Measurements from ENCODE around the gene INSIG2. TPM values are rescaled to one million over a fixed set of nuclear protein-coding genes. Genes with fewer than 3 reads are reported as not detected.
"Not testable (repeated sequence)": the region's sequence is repeated elsewhere in the genome, so short reads cannot be mapped to it uniquely, and the experiment has no call there.

INSIG2 gene
- polyA plus RNA-seq, 1 donor from 2014 or later: 17.0 TPM

DNA sequence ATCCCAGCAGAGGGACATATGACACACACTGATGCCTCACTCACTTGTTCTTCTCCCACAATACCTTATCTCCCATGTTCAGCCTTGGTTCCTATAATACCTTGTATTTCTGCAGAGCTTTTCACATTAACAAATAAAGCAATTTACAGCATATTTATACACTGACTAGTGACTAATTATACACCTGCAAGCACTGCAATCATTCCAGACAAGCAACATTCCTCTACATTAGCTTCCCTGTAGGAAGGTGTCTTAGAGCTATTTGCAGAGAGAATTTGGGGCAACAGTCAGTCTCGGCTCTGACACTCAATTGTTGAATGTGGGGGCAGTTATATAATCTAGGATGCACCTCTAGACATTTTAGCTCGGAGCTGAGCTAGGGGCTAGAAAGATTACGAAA lies 9.5 kb upstream of the INSIG2 start:
- Mint-ChIP-seq H3K27ac (no peak overlapping the region), H3K36me3 (peaks cover 2% of the 10 kb centered on the region), H3K4me1 (no peaks in the 10 kb centered on the region), H3K27me3 (no peaks in the 10 kb centered on the region), H3K4me3 (no peak overlapping the region), H3K9me3 (no peaks in the 10 kb centered on the region)

DNA sequence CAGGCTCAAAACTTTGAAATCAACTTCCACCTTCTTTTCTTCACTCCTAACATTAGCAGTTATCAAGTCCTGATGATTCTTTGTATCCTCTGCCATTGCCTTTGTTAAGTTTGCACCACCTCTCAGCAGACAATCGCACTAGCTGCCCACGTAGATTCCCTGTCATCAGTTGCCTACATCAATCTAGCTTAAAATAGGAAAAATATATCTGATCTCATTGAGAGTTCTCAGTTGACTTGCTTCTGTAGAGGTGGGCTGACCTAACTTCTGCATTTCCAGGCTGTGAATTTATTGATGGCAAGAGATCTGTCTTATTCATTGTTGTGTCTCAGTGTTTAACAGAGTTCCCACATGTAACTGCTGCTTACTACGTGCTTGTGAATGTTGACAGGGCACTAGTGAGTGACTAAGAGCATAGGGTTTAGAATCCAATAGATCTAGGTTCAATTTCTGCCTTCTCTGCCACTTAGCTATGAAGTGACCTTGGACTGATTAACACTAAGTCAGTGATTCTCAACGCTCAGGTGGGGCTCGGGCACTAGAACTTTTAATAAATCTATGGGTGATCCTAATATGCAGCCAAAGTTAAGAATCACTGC lies 3.7 kb upstream of the INSIG2 start:
- Mint-ChIP-seq H3K36me3 (no peaks in the 10 kb centered on the region), H3K4me1 (peaks cover 0 to 5% (median 4%) of the 10 kb centered on the region in 3 donors), H3K27me3 (peaks cover 3% of the 10 kb centered on the region), H3K27ac (no peak overlapping the region), H3K9me3 (no peaks in the 10 kb centered on the region), H3K4me3 (no peak overlapping the region)

DNA sequence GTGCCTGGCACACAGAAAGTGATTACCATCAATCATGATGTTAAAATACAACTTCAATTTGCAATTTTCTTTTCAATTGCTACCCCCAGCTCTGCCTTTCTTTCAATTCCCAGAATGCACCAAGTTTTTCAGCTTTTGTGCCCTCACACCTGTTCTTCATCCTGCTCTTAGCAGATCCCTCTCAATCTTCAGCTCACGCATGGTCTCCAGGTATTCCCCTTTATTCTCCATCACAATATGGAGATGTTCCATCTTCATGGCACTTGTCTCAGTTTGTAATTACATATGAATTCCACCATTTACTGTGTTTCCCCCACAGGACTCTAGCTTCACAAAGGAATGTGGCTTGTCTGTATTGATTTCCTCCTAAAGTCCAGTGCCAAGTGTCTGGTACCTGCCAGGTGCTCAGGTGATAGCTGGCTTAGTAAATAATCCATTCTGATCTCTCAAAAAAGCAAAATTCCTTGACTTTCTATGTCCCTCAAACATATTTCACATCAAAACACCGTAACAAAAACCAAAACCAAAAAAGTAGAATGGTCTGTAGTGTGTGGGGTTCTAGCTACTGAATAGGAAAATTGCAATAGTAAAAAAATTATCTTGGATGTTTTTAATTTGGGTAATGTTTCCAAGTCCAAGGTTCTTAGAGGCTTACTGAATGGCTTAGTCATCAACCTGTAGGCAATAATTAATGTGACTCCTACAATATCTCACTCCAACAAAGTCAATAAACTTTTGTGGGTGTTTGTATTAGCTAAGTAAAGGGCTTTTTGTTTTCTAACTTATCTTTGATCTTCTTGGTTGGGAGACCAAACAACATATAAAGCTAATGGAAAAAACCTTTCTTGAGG lies 2.9 kb upstream of the INSIG2 start:
- peaks cover 3% of the 10 kb centered on the region for H3K27me3 Mint-ChIP-seq
- H3K36me3 Mint-ChIP-seq: no peaks in the 10 kb centered on the region
- H3K4me3 Mint-ChIP-seq: no peak overlapping the region
- no peaks in the 10 kb centered on the region for H3K9me3 Mint-ChIP-seq
- peaks cover 0 to 10% (median 9%) of the 10 kb centered on the region in 3 donors for H3K4me1 Mint-ChIP-seq
- H3K27ac Mint-ChIP-seq: no peak overlapping the region

DNA sequence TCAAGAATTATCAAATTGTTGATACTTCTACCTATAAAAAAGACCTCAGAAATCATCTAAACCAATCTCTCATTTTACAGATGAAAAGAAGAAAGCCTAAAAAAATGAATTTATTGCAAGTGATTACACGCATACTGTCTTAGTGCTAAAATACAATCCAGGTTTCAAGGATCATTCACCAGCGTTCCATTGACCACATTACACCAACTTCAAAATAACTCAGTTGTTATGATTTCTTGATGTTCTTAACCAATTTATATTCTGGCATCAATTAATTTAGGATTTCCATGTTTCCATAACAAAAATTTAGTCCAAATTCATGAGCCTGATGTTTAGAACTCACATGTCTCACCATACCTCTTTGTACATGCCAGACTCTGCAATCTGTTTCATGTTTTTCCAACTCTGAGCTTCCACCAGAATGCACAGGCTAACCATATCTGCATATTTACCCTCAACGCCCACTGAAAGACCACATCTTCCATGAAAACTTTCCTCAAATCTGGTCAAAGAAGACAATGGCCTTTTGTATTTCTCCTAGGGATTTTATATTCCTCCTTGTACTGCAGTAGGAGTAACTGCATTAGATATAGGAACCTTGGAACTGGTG lies 2.1 kb upstream of the INSIG2 start:
- Mint-ChIP-seq H3K9me3 (no peaks in the 10 kb centered on the region), H3K36me3 (no peaks in the 10 kb centered on the region), H3K27ac (no peak overlapping the region), H3K27me3 (peaks cover 3% of the 10 kb centered on the region), H3K4me3 (no peak overlapping the region), H3K4me1 (peaks cover 0 to 13% (median 11%) of the 10 kb centered on the region in 3 donors)

DNA sequence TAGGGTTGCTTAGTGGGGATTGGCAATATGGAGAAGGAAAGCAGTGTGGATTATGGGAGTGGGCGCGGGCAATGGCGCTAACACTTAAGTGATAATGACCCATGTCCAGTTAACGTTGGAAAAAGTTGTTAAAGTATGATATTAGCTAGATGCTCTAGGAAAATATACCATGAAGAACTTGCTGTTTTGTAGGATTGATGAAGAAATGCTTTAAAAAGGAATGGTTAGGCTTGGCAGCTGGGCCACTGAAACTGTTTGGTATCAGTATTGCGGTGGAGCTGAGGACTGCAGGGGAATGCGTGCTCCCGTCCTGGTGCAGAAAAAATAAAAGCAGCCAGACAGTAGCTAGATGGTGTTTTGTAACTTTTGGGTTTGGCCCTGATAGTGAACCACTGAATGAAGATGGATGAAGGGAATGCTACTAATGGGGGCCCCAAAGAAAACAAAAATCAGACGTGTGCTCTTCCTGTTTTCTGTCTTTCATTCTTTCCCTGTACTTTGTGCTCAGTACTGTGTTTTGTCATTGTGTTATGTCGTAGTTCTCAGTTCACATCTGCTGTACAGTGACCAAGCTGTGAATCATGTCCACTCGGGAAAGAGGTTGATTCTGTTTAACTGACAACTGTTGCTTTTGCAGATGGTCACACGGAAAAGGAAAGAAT lies 999 bp downstream of the INSIG2 start:
- H3K9me3 Mint-ChIP-seq: no peaks in the 10 kb centered on the region
- peaks cover 0 to 23% (median 22%) of the 10 kb centered on the region in 3 donors for H3K4me1 Mint-ChIP-seq
- peaks cover under 1% of the 10 kb centered on the region for H3K36me3 Mint-ChIP-seq
- peak overlapping the region in 3 of 4 donors; percentile 93 to 99 (median 96) for H3K4me3 Mint-ChIP-seq
- peaks cover 2% of the 10 kb centered on the region for H3K27me3 Mint-ChIP-seq
- H3K27ac Mint-ChIP-seq: no peak overlapping the region

DNA sequence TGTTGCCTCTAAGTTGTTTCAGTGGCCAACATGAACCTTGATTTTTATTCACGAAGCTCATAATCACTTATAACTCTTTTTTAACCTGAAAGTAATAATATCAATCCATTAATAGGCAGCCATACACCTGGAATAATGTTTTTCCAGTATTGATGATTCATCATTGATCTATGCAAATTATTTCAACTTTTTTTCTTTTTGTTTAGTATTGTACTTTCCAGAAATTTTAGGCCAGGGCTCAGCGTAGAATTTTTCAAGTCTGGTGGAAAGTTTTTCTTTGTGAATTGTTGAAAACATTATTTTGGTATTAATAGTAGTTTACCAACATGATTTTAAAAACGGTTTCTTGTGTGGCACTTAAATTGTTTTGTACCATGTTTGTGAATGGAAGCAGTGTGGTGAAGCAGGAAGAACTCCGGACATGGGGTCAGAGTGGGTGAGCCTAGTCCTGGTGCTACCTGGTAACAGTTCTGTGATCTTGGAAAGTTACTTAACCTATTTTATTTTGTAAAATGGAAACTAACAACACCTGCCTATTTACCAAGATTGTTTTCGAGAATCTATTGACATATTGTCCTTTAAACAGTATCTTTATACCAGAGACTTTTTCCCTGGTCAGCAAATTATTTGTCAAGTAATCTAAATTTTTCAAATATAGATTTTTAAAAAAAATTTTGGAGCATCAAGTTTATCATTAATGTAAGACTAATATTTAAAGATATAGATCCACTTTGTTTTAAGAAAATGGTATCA lies 2.3 kb downstream of the INSIG2 start:
- no peak overlapping the region for H3K27ac Mint-ChIP-seq
- H3K36me3 Mint-ChIP-seq: peaks cover 3% of the 10 kb centered on the region
- no peaks in the 10 kb centered on the region for H3K27me3 Mint-ChIP-seq
- H3K4me3 Mint-ChIP-seq: peak overlapping the region in 1 of 4 donors; percentile 60
- H3K9me3 Mint-ChIP-seq: no peaks in the 10 kb centered on the region
- H3K4me1 Mint-ChIP-seq: peaks cover 2 to 30% (median 23%) of the 10 kb centered on the region in 3 donors

DNA sequence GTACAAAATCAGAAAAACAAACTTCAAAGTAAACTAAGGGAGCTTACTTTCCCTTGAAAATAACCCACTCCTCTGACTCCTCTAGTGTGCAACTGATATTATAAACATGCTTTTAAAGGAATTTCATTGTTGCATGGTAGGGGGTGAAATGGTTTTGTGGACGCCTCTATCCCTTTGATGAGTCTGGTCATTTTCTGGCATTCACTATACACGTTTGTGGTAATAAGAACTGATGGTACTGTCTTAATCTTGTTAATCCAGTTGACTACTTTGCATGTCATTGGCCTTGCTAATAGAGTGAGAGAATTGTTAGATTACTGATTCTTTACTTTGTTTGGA lies 2.8 kb downstream of the INSIG2 start:
- Mint-ChIP-seq H3K4me3 (no peak overlapping the region), H3K27ac (no peak overlapping the region), H3K36me3 (peaks cover 4% of the 10 kb centered on the region), H3K27me3 (no peaks in the 10 kb centered on the region), H3K9me3 (no peaks in the 10 kb centered on the region), H3K4me1 (peaks cover 5 to 32% (median 23%) of the 10 kb centered on the region in 3 donors)

DNA sequence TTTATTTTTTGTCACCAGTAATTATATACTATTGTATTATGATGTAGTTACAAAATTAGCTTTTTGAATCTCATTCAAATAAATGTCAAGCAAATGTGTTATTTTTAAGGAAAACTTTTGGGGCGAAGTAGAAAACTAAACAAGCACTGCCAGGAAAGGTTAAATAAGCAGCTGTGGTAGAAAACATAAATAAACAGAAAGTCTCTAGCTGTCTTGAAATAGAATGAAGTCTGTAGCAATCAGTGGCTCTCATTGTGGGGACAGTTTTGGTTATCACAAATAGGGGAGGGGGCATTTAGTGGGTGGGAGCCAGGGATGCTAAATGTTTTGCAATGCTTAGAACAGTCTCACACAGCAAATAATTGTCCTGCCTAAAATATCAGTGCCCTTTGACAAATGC lies 3.4 kb downstream of the INSIG2 start:
- H3K36me3 Mint-ChIP-seq: peaks cover 4% of the 10 kb centered on the region
- no peak overlapping the region for H3K4me3 Mint-ChIP-seq
- no peaks in the 10 kb centered on the region for H3K9me3 Mint-ChIP-seq
- H3K4me1 Mint-ChIP-seq: peaks cover 5 to 33% (median 23%) of the 10 kb centered on the region in 3 donors
- H3K27me3 Mint-ChIP-seq: no peaks in the 10 kb centered on the region
- H3K27ac Mint-ChIP-seq: no peak overlapping the region

DNA sequence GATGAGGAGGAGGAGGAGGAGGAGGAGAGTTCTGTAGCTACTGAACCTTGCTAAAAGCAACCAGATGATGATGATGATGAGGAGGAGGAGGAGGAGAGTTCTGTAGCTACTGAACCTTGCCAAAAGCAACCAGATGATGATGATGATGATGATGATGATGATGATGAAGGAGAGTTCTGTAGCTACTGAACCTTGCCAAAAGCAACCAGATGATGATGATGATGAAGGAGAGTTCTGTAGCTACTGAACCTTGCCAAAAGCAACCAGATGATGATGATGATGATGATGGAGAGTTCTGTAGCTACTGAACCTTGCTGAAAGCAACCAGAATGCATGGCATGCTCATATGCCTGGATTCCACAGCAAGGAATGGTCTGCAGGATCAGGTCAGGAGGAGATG lies 5.8 kb downstream of the INSIG2 start:
- H3K9me3 Mint-ChIP-seq, H3K27me3 Mint-ChIP-seq, H3K4me3 Mint-ChIP-seq, H3K36me3 Mint-ChIP-seq, H3K27ac Mint-ChIP-seq: not testable (repeated sequence)
- peaks cover 15 to 31% (median 22%) of the 10 kb centered on the region in 3 donors for H3K4me1 Mint-ChIP-seq

DNA sequence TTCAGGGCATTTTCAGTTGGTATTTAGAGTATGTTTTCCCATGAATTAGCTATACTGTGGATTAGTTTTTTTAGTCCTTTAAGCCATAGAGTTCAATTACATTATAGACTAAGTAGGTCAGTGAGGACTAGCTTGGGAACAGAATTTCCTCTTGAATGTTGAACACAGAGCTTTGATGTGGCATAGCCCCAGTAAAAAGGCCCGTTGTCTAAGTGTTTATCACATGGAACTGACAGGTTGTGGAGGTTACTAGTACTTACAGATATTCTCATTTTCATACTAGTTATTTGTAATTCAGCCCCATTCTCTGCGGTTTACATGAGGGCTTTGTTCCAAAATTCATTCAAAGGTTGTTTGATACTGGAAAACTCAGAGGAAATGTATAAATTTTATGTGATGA lies 6.2 kb downstream of the INSIG2 start:
- no peaks in the 10 kb centered on the region for H3K9me3 Mint-ChIP-seq
- H3K27ac Mint-ChIP-seq: no peak overlapping the region
- H3K4me3 Mint-ChIP-seq: no peak overlapping the region
- no peaks in the 10 kb centered on the region for H3K27me3 Mint-ChIP-seq
- H3K36me3 Mint-ChIP-seq: peaks cover 4% of the 10 kb centered on the region
- H3K4me1 Mint-ChIP-seq: peaks cover 15 to 31% (median 22%) of the 10 kb centered on the region in 3 donors

DNA sequence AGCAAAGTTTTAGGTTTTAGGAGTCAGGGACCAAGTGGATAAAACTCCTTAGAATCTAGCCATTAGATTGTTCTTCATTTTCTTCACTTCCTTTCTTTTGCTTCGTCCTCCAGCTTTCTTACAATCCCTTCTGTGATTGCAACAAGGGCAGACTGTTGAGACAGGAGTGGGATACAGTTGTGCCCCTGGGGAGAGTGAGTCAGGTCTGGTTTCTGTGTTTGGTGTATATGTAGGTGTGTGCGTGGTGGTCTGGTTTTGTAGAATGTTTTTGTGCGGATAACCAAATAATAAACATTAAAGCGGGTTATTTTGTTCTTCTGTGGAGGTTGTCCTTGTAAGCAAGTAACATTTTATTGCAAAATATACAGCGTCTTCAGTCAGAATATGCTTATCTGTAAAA lies 7.3 kb downstream of the INSIG2 start:
- H3K27me3 Mint-ChIP-seq: no peaks in the 10 kb centered on the region
- peaks cover 15 to 24% (median 15%) of the 10 kb centered on the region in 3 donors for H3K4me1 Mint-ChIP-seq
- H3K9me3 Mint-ChIP-seq: no peaks in the 10 kb centered on the region
- H3K4me3 Mint-ChIP-seq: no peak overlapping the region
- peaks cover 8% of the 10 kb centered on the region for H3K36me3 Mint-ChIP-seq
- no peak overlapping the region for H3K27ac Mint-ChIP-seq

DNA sequence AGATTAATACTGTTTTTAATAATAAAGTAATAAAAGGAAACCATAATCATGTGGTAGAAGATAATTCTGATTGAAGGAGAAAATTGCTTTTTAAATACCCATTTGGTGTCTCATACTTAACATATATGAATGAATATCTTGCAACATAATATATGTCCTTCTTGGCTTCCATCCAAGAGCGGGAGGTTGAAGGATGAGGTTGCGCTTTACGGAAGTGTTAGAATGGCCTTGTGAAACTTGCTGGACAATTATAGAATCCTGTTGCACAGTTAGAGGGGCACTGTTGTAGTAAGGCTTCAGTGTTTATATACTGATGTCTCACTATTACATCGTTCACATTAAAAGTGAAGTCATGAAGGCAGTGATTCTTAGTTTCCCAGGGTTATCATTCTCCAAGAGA lies 9.4 kb downstream of the INSIG2 start:
- no peaks in the 10 kb centered on the region for H3K9me3 Mint-ChIP-seq
- H3K27ac Mint-ChIP-seq: no peak overlapping the region
- H3K4me1 Mint-ChIP-seq: peaks cover 6 to 15% (median 15%) of the 10 kb centered on the region in 3 donors
- no peak overlapping the region for H3K4me3 Mint-ChIP-seq
- no peaks in the 10 kb centered on the region for H3K27me3 Mint-ChIP-seq
- H3K36me3 Mint-ChIP-seq: peaks cover 13% of the 10 kb centered on the region

DNA sequence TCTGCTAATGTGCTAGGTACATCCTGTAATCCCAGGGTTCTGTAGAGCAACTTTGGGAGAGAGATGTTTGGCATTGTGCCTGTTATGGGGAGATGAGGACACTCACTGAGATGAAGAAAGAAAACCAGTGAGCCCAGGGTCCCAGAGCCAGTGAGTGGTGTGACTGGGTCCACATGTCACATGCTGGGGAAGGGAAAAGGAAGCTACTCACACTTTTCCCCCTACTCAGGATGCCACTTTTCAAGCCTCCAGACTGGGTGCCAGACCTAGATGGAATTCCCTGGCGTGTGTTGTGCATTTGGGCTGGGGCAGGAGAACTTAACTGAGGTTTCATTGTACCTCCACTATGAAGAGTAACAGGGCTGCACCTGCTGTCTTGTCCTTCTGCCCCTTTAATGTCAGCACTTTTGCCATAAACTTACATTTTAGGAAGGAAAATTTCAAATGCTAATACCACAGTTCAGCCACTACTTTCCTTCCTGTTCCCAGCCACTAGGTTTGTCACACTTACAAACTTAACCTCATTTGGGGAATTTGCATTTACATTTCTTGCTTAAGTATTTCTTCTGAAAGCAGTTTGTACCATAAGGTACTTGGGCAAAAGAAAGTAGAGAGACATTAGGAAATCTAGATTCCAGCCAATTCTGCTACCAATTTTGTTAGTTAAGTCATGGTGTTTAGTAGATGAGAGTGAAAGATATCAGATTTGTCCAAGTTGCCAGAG lies 10.2 kb downstream of the INSIG2 start:
- Mint-ChIP-seq H3K27me3 (no peaks in the 10 kb centered on the region), H3K36me3 (peaks cover 13% of the 10 kb centered on the region), H3K4me1 (peaks cover 5 to 15% (median 14%) of the 10 kb centered on the region in 3 donors), H3K9me3 (no peaks in the 10 kb centered on the region), H3K4me3 (no peak overlapping the region), H3K27ac (peak overlapping the region in 1 of 3 donors; percentile 29)

DNA sequence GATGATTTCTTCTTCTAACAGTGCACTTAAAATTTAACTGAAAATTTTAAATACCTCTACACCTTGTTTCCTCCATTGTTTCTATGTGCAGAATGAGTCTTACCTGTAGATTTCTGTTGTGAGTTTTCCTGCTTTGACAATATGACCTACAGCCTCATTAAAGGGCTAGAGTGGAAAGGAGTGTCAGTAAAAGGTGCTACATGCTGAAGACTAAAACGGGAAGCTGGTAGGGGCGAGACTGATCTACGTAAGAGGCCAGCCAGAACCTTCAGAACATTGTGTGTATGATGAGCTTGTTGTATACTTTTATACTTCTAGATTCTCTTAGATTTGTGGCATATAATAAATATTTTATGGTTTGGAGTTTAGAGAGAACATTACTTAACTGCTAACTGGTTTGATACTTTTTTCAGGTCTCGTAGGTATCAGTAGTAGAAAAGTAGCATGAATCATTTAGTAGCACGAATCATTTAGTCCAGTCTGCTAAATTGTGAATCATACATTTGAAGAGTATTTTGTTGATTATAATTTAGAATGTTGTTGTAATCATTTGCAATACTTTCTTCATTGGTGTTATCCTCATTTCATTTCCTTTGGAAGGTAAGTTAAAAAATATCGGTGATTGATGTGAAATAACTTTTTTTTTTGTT lies 14.3 kb downstream of the INSIG2 start:
- Mint-ChIP-seq H3K4me1 (peaks cover 3 to 22% (median 6%) of the 10 kb centered on the region in 3 donors), H3K27me3 (no peaks in the 10 kb centered on the region), H3K4me3 (no peak overlapping the region), H3K9me3 (no peaks in the 10 kb centered on the region), H3K36me3 (peaks cover 8% of the 10 kb centered on the region), H3K27ac (peak overlapping the region in 1 of 3 donors; percentile 88)
